Hematopoietic multipotent progenitor cell treated with erythropoietin and hydrocortisone succinate and interleukin-3 and kit ligand, for 17 days (in vitro differentiated cells): ENCODE data around the gene IFT172.
A peak's percentile ranks its signal among the peaks of the same experiment; 100 is the strongest.
"Not testable (repeated sequence)": the region's sequence is repeated elsewhere in the genome, so short reads cannot be mapped to it uniquely, and the experiment has no call there.

Experiments
- DNase-seq: peaks from one replicate; pipeline ENCODE4 v3.0.0-alpha.2; 2015; ENCODE audit warnings: low spot score

The IFT172 gene

DNA sequence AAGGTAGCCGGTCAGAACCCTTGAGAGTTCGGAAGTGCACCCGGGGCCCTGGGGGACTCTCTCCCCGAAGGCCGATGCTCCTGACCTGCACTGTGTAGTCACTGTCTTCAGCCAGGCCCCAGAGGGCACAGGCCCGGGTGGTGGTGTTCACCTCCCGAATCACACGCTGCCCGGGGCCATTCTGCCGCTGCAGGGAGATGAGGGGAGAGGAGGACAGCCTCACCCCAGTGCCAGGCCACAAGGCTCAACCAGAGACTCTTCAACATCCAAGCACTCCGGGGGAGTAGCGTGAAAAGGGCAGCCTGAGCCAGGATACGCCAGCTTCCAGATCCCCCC lies 4.4 kb upstream of the IFT172 start:
- no peak for DNase-seq

DNA sequence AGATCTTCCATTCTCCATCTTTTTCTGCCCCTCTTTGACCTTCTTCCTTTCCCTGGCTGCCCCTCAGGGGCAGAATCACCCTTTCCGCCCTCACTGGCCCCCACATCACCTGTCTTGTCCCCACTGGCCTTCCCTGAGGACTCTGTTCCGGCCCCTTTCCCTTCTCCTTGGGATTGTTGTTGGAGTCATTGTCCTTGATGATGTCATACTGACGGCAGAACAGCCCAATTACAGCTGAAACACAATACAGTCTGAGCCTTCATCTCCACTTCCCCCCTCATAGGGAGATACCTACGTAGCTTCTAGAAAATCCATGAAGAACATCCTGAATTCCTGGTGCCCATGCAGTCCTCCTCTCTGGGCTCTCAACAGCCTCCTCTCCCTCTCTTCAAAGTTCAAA lies 3.0 kb upstream of the IFT172 start:
- no peak for DNase-seq

DNA sequence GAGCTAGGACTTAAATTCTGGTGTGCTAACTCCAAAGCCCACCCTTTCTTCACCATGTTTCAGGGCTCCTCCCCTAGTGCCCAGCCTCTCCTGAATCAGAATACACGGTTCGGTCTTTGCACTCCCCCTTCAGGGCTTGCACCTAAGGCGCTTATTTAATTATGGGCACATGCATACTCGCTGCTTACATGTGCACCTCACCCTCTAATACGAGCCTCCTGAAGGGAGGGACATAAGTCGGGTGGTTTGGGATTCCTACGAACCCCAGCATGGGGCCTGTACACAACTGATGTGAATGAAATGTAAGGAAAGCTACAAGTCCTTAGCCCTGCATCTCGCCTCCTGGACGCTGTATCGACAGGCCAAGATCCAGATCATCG lies 435 bp downstream of the IFT172 start:
- no peak for DNase-seq

DNA sequence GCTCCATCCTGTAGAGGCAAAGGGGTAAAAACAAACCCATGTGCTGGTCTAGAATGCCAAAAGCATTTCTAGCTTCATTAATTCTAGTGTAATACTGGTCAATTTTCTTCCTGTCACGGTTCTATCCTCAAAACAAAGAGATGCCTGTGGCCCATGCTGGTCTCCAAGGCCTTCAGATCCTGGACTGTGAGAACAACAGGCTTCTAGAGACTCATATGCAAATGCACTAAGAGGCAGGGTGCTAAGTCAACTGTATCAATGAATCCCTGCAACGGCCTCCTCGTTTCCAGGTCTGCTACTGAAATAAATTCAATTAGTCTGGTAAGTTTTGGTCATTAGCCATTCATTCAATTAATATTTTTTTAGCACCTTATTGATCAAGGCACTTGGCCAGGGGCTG lies 4.0 kb downstream of the IFT172 start:
- no peak for DNase-seq

DNA sequence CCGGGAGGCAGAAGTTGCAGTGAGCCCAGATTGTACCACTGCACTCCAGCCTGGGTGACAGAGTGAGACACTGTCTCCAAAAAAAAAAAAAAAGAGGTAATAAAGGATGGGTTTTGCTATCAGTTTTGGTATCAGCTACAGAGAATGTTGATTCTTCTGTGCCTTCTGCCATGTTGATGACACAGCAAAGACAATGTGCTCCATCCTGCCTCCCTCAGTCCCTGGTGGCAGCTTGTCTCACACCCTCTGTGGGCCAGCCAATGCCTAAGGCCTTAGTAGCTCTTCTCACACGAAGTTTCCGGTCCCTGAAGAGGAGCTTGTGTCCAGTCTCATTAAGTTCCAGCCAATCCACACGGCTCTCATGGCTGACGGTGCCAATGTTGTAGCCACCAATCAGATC lies 17.6 kb downstream of the IFT172 start:
- DNase-seq, result no peak

DNA sequence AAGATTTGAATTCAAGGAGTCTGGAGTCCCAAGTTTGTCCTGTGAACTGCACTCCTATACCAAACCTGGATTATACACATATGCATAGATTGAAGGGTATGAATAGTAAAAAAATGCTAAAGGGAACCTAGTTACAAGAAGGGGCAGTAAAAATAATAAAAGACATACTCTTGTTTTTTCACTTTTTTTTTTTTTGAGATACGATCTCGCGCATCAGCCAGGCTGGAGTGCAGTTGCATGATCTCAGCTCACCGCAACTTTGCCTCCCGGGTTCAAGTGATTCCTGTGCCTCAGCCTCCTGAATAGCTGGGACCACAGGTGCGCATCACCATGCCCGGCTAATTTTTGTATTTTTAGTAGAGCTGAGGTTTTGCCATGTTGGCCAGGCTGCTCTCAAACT lies 25.1 kb downstream of the IFT172 start:
- no peak for DNase-seq

DNA sequence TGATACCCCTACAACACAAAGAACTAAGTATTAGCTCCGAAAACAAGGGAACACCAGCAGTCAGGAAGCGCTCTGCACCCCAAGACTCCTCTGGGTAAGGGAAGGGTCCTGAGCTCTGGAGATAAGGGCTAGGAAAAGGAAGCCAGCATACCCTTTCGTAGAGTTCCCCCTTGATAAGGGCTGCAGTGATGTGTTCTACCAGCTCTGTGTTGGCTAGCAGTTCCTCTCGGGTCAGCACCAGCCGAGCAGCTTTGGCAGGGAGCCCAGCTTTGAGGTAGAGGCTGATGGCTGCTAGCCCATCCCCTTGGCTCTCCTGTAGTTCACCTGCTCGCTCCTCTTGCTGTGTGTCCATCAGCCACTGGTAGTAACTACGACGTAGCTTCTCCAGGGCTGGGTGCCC lies 28.4 kb downstream of the IFT172 start:
- peak; percentile 31 for DNase-seq

DNA sequence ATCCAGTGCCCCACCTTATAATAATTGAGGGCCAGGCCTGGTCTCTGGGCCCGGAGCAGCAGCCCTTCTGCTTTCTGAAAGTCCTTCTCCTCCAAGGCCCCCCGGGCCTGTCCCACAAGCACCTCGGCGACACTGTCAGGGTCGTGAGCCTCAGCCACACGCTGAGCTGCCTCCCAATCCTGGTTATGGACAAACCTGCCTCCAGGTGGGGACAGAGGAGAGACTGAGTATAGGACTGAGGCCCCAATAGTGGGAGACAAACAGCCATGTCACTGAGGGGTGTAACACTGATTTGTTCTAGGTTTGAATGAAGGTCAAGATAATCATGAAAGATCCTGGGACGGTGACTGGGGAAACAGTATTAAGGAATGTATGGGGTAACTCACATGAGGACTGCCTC lies 35.6 kb downstream of the IFT172 start:
- no peak for DNase-seq

DNA sequence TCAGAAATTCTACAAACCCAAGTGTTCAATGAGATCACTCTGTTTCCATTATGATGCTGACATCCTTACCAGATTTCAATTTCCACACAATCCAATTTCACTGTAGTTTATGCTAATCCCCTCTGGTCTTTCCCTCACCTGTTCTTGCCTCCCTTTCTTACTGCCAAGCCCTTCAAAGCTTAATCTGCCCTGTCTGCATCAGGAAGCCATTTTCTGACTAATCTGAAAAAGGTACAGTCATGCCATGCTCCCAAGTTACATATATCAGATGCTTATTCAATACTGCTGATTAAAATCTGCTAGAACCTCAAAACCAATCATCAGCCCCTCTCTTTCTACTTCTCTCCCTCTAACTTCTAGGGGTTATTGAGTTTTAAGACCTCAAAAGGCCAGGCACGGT lies 38.4 kb downstream of the IFT172 start:
- no peak for DNase-seq

DNA sequence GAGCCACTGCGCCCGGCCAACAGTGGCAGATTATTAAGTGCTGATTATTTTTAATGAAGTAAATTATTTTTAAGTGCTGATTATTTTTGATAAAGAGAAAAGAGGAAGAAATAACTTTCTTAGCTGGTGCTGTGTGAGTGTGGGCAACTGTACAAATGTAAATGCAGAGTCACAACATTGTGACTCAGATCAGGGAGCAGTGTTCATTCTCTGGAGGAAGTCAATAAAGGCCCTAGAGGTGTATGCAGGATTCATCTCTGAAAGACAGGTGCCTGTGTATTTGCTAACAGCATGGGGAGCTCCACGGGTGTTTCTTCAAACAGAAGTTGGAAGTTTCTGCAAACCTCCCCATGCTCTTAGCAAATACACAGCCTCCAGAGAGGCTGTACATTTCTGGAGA lies 41.2 kb downstream of the IFT172 start:
- no peak for DNase-seq

DNA sequence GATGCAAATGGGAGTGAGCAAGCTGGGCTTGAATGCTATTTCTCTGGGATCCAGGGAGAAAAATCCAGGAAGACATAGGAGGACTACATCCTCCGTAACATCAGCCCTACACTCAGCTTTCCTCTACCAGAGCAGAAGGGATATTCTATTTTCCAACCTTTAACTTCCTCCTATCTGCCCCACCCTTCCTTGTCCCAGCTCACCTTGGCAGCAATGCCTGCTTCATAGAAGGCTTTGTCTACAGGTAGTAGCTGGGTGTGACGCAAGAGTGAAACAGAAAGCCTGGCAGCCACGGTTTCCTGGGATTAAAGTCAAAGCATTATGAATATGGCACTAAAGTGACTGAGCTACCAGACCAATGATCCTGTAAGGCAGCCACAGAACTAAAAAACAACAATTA lies 43.5 kb downstream of the IFT172 start:
- no peak for DNase-seq

DNA sequence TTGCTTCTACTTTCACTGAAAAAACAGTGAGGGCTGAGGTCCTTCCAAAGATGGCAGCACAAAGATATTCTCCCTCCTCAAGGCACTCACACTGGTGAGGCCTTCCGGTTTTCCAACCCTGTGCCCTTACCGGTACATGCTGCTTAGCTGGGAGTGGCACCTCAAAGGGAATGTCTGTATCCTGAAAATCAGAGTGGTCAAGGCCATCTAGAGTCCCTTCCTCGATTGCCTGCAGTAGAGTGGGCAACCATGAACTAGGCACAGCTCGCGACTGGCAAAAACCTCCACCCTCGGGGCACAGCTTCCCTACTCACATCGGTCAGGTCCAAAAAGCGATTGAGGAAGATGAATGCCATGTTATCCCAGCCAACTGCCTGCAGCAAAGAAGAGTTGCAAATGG lies 43.9 kb downstream of the IFT172 start:
- no peak for DNase-seq

DNA sequence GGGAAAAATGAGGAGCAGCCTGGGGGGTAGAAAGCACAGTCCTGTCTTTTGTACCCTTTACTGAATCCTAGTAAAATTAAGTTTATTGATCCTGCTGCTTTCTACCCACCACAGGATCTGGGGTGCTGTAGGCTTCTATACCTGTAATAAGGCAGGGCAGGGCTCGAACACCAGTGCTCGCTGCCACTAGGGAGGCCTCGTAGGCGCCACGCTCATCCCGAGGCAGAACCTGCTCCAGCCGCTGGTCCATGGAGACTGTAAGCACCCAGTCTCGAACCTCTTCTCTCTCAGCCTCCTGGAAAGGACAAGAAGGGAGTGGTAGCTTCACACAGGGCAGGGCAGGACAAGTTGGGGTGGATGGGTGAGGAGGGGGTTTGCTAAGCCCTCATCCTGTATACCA lies 44.4 kb downstream of the IFT172 start:
- no peak for DNase-seq

DNA sequence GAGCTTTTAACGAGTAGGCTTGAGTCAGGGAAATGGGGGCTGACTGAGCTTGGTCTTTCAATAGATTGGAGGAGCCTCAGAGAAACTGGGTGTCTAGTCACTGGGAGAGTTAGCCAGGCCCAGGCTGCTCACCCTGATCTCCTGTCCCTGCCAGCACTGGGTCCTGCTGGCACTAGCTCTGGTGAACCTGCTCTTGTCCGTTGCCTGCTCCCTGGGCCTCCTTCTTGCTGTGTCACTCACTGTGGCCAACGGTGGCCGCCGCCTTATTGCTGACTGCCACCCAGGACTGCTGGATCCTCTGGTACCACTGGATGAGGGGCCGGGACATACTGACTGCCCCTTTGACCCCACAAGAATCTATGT lies 46.6 kb downstream of the IFT172 start:
- peak; percentile 47 for DNase-seq

DNA sequence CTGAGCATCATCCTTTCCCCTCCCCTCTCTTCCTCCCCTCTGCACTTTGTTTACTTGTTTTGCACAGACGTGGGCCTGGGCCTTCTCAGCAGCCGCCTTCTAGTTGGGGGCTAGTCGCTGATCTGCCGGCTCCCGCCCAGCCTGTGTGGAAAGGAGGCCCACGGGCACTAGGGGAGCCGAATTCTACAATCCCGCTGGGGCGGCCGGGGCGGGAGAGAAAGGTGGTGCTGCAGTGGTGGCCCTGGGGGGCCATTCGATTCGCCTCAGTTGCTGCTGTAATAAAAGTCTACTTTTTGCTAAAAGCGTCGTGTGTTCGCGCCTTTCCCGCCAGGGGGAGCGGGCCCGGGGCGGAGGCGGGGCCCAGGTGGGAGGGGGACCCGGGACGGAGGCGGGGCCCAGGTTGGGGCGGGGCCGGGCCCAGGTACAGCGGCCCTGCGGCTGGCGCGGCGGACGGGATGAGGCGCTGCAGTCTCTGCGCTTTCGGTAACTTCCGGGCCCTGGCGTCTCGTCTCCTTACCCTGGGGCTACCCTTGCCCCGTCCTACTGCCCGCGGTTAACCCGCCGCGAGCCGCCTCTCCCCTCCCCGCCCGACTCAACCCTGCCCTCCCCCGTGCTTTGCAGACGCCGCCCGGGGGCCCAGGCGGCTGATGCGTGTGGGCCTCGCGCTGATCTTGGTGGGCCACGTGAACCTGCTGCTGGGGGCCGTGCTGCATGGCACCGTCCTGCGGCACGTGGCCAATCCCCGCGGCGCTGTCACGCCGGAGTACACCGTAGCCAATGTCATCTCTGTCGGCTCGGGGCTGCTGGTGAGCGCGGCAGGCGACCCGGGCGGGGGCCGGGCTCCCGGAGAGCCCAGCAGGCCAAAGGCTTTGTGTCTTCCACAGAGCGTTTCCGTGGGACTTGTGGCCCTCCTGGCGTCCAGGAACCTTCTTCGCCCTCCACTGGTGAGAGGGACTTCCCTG lies 47.3 kb downstream of the IFT172 start, which contains the start of gene KRTCAP3:
TSS of gene KRTCAP3 (plus strand) at position 424 of the 962 bp plus-strand sequence. CDS start at position 456, 32 bp downstream.
- DNase-seq, result peak; percentile 35

DNA sequence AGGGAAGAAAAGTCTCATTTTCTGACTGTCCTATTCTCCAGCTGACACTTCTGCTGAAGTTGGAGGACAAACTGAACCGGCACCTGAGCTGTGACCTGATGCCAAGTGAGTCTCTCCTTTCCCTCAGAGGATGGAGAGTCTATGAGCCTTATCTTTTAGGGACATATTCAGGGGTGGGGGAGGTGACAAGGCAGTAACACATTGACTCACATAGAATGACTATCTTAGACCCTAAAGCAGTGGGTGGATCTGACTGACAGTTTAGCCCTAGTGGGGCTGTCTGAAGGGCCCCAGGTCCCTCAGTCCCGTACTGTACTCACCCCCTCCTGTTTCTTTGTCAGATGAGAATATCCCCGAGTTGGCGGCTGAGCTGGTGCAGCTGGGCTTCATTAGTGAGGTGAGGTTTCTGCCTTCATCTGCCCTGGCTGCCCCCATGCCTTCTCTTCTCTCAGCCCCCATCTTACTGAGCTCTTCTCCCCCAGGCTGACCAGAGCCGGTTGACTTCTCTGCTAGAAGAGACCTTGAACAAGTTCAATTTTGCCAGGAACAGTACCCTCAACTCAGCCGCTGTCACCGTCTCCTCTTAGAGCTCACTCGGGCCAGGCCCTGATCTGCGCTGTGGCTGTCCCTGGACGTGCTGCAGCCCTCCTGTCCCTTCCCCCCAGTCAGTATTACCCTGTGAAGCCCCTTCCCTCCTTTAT lies 48.2 kb downstream of the IFT172 start:
- peak; percentile 79 for DNase-seq

DNA sequence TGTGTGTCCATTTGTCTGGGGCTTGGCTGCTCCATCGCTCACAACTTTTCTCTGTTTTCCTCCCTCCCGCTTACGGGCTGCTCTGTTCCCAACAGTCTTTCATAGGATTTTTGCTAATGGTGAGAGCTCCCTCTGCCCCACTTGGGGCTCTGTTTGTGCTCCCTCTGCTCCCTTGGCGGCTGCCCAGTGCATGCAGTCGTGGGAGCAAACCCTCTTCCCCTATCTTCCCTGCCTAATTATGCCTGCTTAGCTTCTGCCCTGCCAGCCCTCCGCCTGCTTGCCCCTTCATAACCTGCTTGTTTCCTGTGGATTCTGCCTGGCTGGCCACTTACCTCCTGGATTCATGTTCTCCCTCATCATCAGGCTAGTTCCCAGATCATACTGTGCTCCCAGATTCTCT lies 53.9 kb downstream of the IFT172 start:
- DNase-seq, result no peak

DNA sequence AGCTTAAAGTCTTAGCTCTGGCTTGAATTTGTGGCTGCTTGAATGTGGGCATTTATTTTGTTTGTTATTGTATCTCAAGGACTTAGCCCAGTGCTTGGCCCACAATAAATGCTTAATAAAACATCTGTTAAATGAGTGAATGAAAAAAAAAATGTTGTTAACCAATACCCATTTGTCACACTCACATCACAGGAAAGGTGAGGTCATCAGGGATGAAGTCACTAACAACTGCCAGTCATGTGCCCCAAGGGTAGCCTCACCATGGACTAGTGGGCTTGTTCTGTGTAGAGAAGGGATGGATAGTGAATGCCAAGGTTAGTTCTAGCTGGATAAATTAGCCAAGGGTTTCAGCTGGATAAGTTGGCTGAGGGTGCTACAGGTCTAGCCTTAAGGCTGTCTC lies 58.1 kb downstream of the IFT172 start:
- DNase-seq, result peak; percentile 34

DNA sequence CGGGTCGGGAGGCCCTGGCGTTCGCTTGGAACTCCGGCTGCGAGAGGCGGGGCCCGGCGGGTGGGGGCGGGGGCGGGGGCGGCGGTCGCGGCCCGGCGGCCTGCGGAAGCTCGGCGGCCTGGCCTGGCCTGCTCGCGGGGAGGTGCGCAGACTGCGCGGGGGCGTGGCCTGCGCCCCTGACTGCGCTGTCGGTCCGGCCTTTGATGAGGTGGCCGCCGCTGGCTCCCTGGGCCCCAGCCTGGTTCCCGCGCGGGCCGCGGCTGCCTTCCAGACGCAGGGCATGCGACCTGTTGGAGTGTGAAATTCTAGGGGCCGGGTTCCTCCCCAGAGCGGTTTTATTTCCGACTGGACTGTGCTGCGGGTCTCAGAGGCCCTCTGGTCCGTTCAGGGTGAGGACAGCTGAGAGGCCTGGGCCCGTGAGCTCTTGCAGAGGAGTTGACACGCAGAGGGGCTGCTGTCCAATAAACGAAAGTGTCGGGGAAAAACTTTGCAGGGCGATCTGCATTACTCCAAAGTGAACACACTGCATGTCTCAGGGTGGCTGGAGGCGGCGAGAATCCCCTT lies 60.5 kb downstream of the IFT172 start:
- DNase-seq, result peak; percentile 86

DNA sequence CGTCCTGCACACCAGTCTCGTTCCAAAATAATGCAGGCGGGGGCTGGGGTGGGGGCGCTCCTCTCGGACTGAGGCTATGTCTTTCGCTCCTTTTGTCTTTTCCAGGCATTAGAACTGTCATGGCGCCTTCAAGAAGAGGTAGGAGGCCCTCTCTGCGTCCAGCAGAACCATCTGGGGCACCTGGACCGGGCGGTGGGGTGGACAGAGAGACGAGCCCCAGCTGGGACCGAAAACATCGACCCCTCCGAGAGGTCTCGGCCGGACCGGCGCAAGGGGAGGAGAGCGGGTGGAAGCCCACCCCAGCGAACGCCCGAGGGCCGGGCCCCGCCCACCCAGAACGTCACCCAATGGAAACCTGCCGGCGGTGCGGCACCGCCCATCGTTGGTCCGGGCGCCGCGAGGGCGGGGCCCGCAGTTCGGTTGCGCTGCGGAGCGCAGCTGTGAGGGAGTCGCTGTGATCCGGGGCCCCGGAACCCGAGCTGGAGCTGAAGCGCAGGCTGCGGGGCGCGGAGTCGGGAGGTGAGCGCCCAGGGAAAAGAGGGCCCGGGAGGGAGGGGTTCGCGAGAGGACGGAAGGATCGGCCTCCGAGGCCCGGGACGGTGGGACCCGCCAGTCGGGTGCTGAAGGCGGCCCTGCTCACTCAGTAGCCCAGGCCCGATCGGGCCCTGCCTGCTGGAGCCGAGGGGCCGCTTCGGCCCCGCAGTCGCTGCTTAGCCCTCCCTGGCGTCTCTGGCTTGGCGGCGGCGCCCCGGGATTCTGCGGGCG lies 61.1 kb downstream of the IFT172 start, which contains the start of gene NRBP1:
TSS of gene NRBP1 (plus strand) at position 419 of the 765 bp plus-strand sequence. CDS start 4,643 bp downstream, outside the sequence.
- peak; percentile 94 for DNase-seq

DNA sequence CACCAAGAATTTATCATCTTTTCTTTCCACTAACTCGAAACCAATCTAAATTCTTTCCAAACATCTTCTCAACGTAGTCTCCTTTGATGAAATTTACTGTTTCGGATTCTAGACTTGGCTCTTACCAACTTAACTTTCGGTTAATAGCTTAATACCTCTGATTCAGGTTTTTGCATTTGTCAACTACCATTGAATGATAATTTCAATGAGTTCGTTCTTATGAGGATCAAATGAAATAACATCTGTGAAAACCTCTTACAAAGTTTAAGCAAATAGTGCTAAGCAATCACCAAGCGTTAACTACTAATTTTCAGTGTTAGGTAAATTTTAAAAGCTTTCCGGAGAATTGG lies 61.7 kb downstream of the IFT172 start:
- DNase-seq, result no peak

DNA sequence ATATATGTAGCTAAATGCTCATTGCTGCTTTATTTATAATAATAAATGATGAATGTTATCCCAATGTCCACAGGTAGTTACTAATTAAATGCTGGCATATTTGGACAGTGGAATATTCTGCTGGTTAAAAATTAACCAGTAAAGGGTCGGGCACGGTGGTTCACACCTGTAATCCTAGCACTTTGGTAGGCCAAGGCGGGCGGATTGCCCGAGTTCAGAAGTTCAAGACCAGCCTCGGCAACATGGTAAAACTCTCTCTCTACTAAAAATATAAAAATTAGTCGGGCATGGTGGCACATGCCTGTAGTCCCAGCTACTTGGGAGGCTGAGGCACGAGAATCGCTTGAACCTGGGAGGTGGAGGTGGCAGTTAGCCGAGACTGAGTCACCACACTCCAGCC lies 64.5 kb downstream of the IFT172 start:
- not testable (repeated sequence) for DNase-seq
